ENCODE measurements around the gene CPA4.

CPA4 gene

DNA sequence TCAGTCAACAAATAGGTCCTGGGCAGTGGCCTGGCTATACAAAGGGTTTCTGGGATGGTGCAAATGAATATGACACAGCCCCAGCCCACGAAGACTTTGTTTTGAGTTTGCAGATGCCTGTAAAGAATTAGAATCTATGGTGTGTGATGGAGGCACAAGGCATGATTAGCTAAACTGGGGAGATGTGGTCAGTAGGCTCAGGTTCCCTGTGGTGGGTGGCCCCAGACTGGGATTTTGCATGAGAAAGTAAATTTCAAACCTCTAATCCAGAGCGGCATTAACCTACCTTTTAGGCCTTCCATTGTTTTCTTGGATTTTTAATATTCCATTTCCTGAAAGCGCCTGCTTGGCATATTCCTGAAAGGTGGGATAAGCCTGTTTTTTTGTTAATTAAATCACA lies 45.3 kb downstream of the CPA4 start:
- DNase-seq (ENCODE audit: low spot score) = no peak

GRCh38 chr7:130341882-130342281 lies 48.9 kb downstream of the CPA4 start:
- DNase-seq (ENCODE audit: low spot score) = no peak
- TF ChIP-seq CTCF (IDR thresholded peaks at IDR 0.05; ENCODE audit: extremely low read depth, missing control alignments) = no peak

More for the DNA sequence above, 45.3 kb downstream of the CPA4 start:
- TF ChIP-seq CTCF (IDR thresholded peaks at IDR 0.05; ENCODE audit: extremely low read depth, missing control alignments) = no peak

DNA sequence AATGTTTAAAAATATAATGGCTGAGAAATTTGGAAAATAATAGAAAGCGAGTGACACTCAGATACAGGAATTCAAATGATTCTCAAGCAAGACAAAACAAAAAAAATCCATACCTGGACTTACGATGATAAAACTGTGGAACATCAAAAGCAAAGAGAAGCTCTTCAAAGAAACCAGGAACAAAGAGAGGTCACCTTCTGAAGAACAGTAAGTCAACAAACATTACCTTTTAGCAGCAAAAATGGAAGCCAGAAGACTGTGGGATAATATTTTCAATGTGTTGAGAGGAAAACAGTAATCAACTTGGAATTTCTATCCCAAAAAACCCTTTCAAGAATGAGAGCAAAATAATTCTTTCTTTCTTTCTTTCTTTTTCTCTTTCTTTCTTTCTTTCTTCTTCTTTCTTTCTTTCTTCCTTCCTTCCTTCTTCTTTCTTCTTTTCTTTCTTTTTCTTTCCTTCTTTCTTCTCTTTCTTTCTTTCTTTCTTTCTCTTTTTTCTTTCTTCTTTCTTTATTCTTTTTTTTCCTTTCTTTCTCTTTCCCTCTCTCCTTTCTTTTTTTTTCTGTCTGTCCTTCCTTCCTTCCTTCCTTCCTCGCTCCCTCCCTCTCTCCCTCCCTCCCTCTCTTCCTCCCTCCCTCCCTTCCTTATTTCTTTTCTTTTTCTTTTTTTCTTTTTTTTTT lies 49.9 kb downstream of the CPA4 start:
- TF ChIP-seq CTCF (IDR thresholded peaks at IDR 0.05; ENCODE audit: extremely low read depth, missing control alignments) = no peak

GRCh38 chr7:130344271-130344866 lies 51.4 kb downstream of the CPA4 start, which contains the start of gene CPA5:
Gene CPA5, plus strand, starts transcription at chr7:130344816. Its CDS starts 1,670 bp downstream, at chr7:130346486.
- TF ChIP-seq CTCF (IDR thresholded peaks at IDR 0.05; ENCODE audit: extremely low read depth, missing control alignments) = no peak

More for the DNA sequence above, 49.9 kb downstream of the CPA4 start:
- DNase-seq (ENCODE audit: low spot score) = no peak

DNA sequence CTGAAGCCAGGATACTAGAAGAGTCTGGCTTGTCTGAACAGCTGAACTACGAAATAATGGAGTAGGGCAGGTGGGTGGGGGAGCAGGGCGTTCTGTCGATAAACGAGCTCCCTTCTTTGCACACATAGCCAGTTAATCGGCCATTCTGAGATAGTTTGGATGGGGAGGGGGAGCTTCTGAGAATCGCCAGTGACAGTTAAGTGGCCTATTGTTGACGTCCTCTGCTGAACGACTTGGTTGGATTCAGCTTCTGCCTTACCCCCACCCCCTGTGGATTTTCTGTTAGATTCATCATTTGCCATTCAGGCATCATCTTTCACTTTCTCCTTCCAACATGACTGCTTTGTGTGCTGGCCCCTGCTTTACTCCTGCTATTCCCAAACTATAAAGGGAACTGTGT lies 52.2 kb downstream of the CPA4 start:
- no peak for DNase-seq (ENCODE audit: low spot score)
- no peak for TF ChIP-seq CTCF (IDR thresholded peaks at IDR 0.05; ENCODE audit: extremely low read depth, missing control alignments)

More at GRCh38 chr7:130344271-130344866, 51.4 kb downstream of the CPA4 start, which contains the start of gene CPA5:
- DNase-seq (ENCODE audit: low spot score) = no peak

GRCh38 chr7:130345725-130346124 lies 52.8 kb downstream of the CPA4 start:
- no peak for DNase-seq (ENCODE audit: low spot score)
- no peak for TF ChIP-seq CTCF (IDR thresholded peaks at IDR 0.05; ENCODE audit: extremely low read depth, missing control alignments)

- no peak for DNase-seq (ENCODE audit: low spot score)
- TF ChIP-seq CTCF (IDR thresholded peaks at IDR 0.05; ENCODE audit: extremely low read depth, missing control alignments) = no peak
Measured at GRCh38 chr7:130346177-130346905, 53.4 kb downstream of the CPA4 start.

All from GM20000 (cell line).